Sigmoid colon (tissue), 7 donors: Measurements from ENCODE around the gene GPN2. TPM values are rescaled to one million over a fixed set of nuclear protein-coding genes. Genes with fewer than 3 reads are reported as not detected.
"Not testable (repeated sequence)": the region's sequence is repeated elsewhere in the genome, so short reads cannot be mapped to it uniquely, and the experiment has no call there.

Source experiments
- DNase-seq: peaks from one replicate; pipeline ENCODE4 v3.0.0-alpha.2; 2019
- H3K27ac ChIP-seq, 4 donors: fragments of 200-600 bp; sonication (generic); one replicate each; pipeline ENCODE4 v1.5.1; 2016 to 2019; ENCODE audit warnings: mild to moderate bottlenecking in 1 of 4
- H3K27me3 ChIP-seq, 3 donors: fragments of 200-600 bp; sonication (generic); one replicate each; pipeline ENCODE4 v1.5.1; 2019; ENCODE audit warnings: mild to moderate bottlenecking in 1 of 3
- H3K36me3 ChIP-seq, 4 donors: fragments of 200-600 bp; sonication (generic); one replicate each; pipeline ENCODE4 v1.5.1; 2016 to 2019
- H3K4me1 ChIP-seq, 4 donors: fragments of 200-600 bp; sonication (generic); one replicate each; pipeline ENCODE4 v1.5.1; 2017 to 2019
- H3K4me3 ChIP-seq, 4 donors: fragments of 200-600 bp; sonication (generic); one replicate each; pipeline ENCODE4 v1.5.1; 2017 to 2019; ENCODE audit warnings: mild to moderate bottlenecking in 2 of 4, moderate library complexity in 1 of 4
- H3K9me3 ChIP-seq, 4 donors: fragments of 200-600 bp in 3 of 4; sonication (generic) in 3 of 4; one replicate each; pipeline versions ENCODE4 v1.5.1 to v1.6.1; 2013 to 2019
- CTCF ChIP-seq, 4 experiments: fragments of 450-650 bp in 3 of 4; fragments of 200-600 bp in 1 of 4; IDR thresholded peaks; one replicate each; pipeline ENCODE4 v1.5.1; 2016 to 2019; ENCODE audit warnings: antibody characterized with exemption in 4 of 4, mild to moderate bottlenecking in 3 of 4, moderate library complexity in 2 of 4
- EP300 ChIP-seq, 4 donors: sonication (generic); formaldehyde crosslinking; IDR thresholded peaks; one replicate each; pipeline ENCODE4 v1.6.1; 2017; ENCODE audit warnings: antibody characterized with exemption in 4 of 4
- POLR2A ChIP-seq, 2 donors: fragments of 450-650 bp; IDR thresholded peaks; one replicate each; pipeline ENCODE4 v1.6.1; 2016; ENCODE audit warnings: antibody characterized with exemption in 2 of 2, mild to moderate bottlenecking in 2 of 2, moderate library complexity in 2 of 2
- POLR2AphosphoS5 ChIP-seq, 4 donors: sonication (generic); formaldehyde crosslinking; IDR thresholded peaks; one replicate each; pipeline ENCODE4 v1.6.1; 2017; ENCODE audit warnings: antibody characterized with exemption in 4 of 4
- WGBS, 2 donors: extraction: QIAGEN DNeasy Blood & Tissue Kit; methylation state at CpG; one replicate each; pipeline ENCODE4 v1.1.7; 2013; 5-methylcytosine and 5-hydroxymethylcytosine counted together
- intact Hi-C: fragments of 100-400 bp; cut with DNase I; formaldehyde crosslinking; loops from one replicate; pipeline ENCODE4 v1.15.1; 2023
- polyA plus RNA-seq, 3 donors: library from polyadenylated mRNA; stranded (reverse); fragments of 200-250 nt; gene quantifications; one replicate each; pipeline ENCODE4 v1.2.3, GENCODE V29; 2013
- total RNA-seq, 4 donors: library from RNA; depleted of rRNA; stranded (reverse); fragments of >200 nt; gene quantifications; one replicate each; pipeline ENCODE4 v1.1.0, GENCODE V29; 2016
- donor health status: healthy with polysubstance abuse.
- donor health status: Bipolar disorder and iron deficiency.
- donor health status: healthy.

The GPN2 gene
- total and polyA plus RNA-seq, 7 donors, result 7.4 to 18.6 (median 11.0) TPM

GRCh38 chr1:26890467-26890796 is 349 bp upstream of the GPN2 start:
- Histone ChIP-seq H3K9me3 (no peaks in the 10 kb centered on the region), H3K4me1 (peaks cover 0 to 23% (median 21%) of the 10 kb centered on the region in 4 donors), H3K36me3 (peaks cover 21 to 76% (median 46%) of the 10 kb centered on the region in 4 donors), H3K27me3 (no peaks in the 10 kb centered on the region), H3K27ac (peak overlapping the region; percentile 88 to 92 (median 90)), H3K4me3 (peak overlapping the region; percentile 66 to 81 (median 74))
- TF ChIP-seq POLR2AphosphoS5 (IDR thresholded peaks at IDR 0.05) (no peak), POLR2A (IDR thresholded peaks at IDR 0.05) (no peak), CTCF (IDR thresholded peaks at IDR 0.05) (no peak), EP300 (IDR thresholded peaks at IDR 0.05) (no peak)
- WGBS, 2 donors, result 1 to 5% methylated on average over 12 of the region's 12 CpGs
- DNase-seq, result peak; percentile 68
- intact Hi-C loops, result no loop called here

GRCh38 chr1:26888231-26888630 is 1.9 kb downstream of the GPN2 start:
- Histone ChIP-seq H3K36me3 (peaks cover 27 to 76% (median 48%) of the 10 kb centered on the region in 4 donors), H3K9me3 (no peaks in the 10 kb centered on the region), H3K4me3 (no peak overlapping the region), H3K27me3 (no peaks in the 10 kb centered on the region), H3K4me1 (peaks cover 0 to 23% (median 21%) of the 10 kb centered on the region in 4 donors), H3K27ac (no peak overlapping the region)
- TF ChIP-seq EP300 (IDR thresholded peaks at IDR 0.05) (no peak), POLR2A (IDR thresholded peaks at IDR 0.05) (no peak), CTCF (IDR thresholded peaks at IDR 0.05) (no peak), POLR2AphosphoS5 (IDR thresholded peaks at IDR 0.05) (no peak)
- no peak for DNase-seq
- WGBS, 2 donors, result 93 to 95% methylated on average over 1 of the region's 1 CpG
- intact Hi-C loops, result no loop called here

GRCh38 chr1:26887125-26887524 is 3.0 kb downstream of the GPN2 start:
- Histone ChIP-seq H3K9me3 (no peaks in the 10 kb centered on the region), H3K36me3 (peaks cover 24 to 76% (median 51%) of the 10 kb centered on the region in 4 donors), H3K27me3 (no peaks in the 10 kb centered on the region), H3K27ac (no peak overlapping the region), H3K4me3 (no peak overlapping the region), H3K4me1 (peaks cover 0 to 23% (median 21%) of the 10 kb centered on the region in 4 donors)
- TF ChIP-seq POLR2A (IDR thresholded peaks at IDR 0.05) (no peak), CTCF (IDR thresholded peaks at IDR 0.05) (peak in 1 of 4 experiments; percentile 18)
- intact Hi-C loops, result no loop called here
- DNase-seq, result no peak
- WGBS, 2 donors, result 85 to 96% methylated on average over 1 of the region's 1 CpG

- Histone ChIP-seq H3K36me3 (peaks cover 38 to 98% (median 71%) of the 10 kb centered on the region in 4 donors), H3K9me3 (no peaks in the 10 kb centered on the region), H3K4me3 (no peak overlapping the region), H3K27ac (no peak overlapping the region), H3K27me3 (no peaks in the 10 kb centered on the region), H3K4me1 (peaks cover 0 to under 1% (median 0%) of the 10 kb centered on the region in 4 donors)
- intact Hi-C loops, result no loop called here
- TF ChIP-seq POLR2AphosphoS5 (IDR thresholded peaks at IDR 0.05), result no peak
- TF ChIP-seq POLR2A (IDR thresholded peaks at IDR 0.05), result no peak
- DNase-seq, result no peak
- 85 to 90% methylated on average over 5 of the region's 5 CpGs for WGBS, 2 donors
Measured at GRCh38 chr1:26882696-26883463, 7.2 kb downstream of the GPN2 start.

- DNase-seq, H3K4me3 ChIP-seq, H3K9me3 ChIP-seq, H3K4me1 ChIP-seq, H3K27me3 ChIP-seq, H3K27ac ChIP-seq, intact Hi-C loops: not testable (repeated sequence)
- 56 to 83% methylated on average over 6 of the region's 6 CpGs for WGBS, 2 donors
- peaks cover 35 to 95% (median 70%) of the 10 kb centered on the region in 4 donors for H3K36me3 ChIP-seq
Measured at GRCh38 chr1:26881611-26882010, 8.5 kb downstream of the GPN2 start.
